ENCODE measurements around the gene NFATC2IP.
"Not testable (repeated sequence)": the region's sequence is repeated elsewhere in the genome, so short reads cannot be mapped to it uniquely, and the experiment has no call there.

The NFATC2IP gene

GRCh38 chr16:28974007-28974436 is 23.3 kb downstream of the NFATC2IP start:
- DNase-seq (ENCODE audit: low read depth): peak; percentile 31

GRCh38 chr16:28974437-28975157 is 23.9 kb downstream of the NFATC2IP start, which contains the start of gene SPNS1:
SPNS1 (plus strand) TSS chr16:28974778; CDS start chr16:28975152, 374 bp downstream.
- DNase-seq (ENCODE audit: low read depth): peak; percentile 88

- DNase-seq (ENCODE audit: low read depth): no peak
Measured at GRCh38 chr16:28975158-28975599, 24.4 kb downstream of the NFATC2IP start.

- no peak for DNase-seq (ENCODE audit: low read depth)
Measured at GRCh38 chr16:28977703-28978662, 27.2 kb downstream of the NFATC2IP start.

- DNase-seq (ENCODE audit: low read depth): not testable (repeated sequence)
Measured at GRCh38 chr16:28980330-28980729, 29.6 kb downstream of the NFATC2IP start.

GRCh38 chr16:28980929-28981328 is 30.2 kb downstream of the NFATC2IP start:
- no peak for DNase-seq (ENCODE audit: low read depth)

GRCh38 chr16:28981517-28981916 is 30.8 kb downstream of the NFATC2IP start:
- DNase-seq (ENCODE audit: low read depth): no peak

- no peak for DNase-seq (ENCODE audit: low read depth)
Measured at GRCh38 chr16:28982418-28982817, 31.7 kb downstream of the NFATC2IP start.

- DNase-seq (ENCODE audit: low read depth): no peak
Measured at GRCh38 chr16:28982949-28983348, 32.2 kb downstream of the NFATC2IP start.

GRCh38 chr16:28983644-28984043 is 32.9 kb downstream of the NFATC2IP start:
- DNase-seq (ENCODE audit: low read depth): no peak

GRCh38 chr16:28984091-28984490 is 33.4 kb downstream of the NFATC2IP start:
- DNase-seq (ENCODE audit: low read depth): no peak

GRCh38 chr16:28984619-28985135 is 33.9 kb downstream of the NFATC2IP start, which contains the start of gene LAT:
LAT (plus strand) TSS chr16:28985052; CDS start chr16:28985418, 366 bp downstream.
- DNase-seq (ENCODE audit: low read depth): no peak

- DNase-seq (ENCODE audit: low read depth): no peak
Measured at GRCh38 chr16:28985211-28986041, 34.7 kb downstream of the NFATC2IP start.

GRCh38 chr16:28986046-28986445 is 35.3 kb downstream of the NFATC2IP start:
- no peak for DNase-seq (ENCODE audit: low read depth)

GRCh38 chr16:28986492-28986891 is 35.8 kb downstream of the NFATC2IP start:
- DNase-seq (ENCODE audit: low read depth): no peak

- no peak for DNase-seq (ENCODE audit: low read depth)
Measured at GRCh38 chr16:28987170-28987853, 36.6 kb downstream of the NFATC2IP start.

GRCh38 chr16:28989363-28989762 is 38.6 kb downstream of the NFATC2IP start:
- no peak for DNase-seq (ENCODE audit: low read depth)

- DNase-seq (ENCODE audit: low read depth): no peak
Measured at GRCh38 chr16:28990375-28991040, 39.8 kb downstream of the NFATC2IP start.

GRCh38 chr16:28991687-28992086 is 41.0 kb downstream of the NFATC2IP start:
- DNase-seq (ENCODE audit: low read depth): no peak

- DNase-seq (ENCODE audit: low read depth): no peak
Measured at GRCh38 chr16:28992496-28992895, 41.8 kb downstream of the NFATC2IP start.
